ENCODE data around the gene CNKSR3.

- TF ChIP-seq POLR2AphosphoS5 (IDR thresholded peaks at IDR 0.05; ENCODE audit: low read depth, low read length) (no peak), CTCF (IDR thresholded peaks at IDR 0.05; ENCODE audit: control extremely low read depth in 1 of 3, insufficient read depth in 1 of 3, low read depth in 1 of 3, low read length in 3 of 3) (no peak), POLR2A (IDR thresholded peaks at IDR 0.05; ENCODE audit: control extremely low read depth in 1 of 2, low read depth in 2 of 2, low read length in 2 of 2) (no peak), SP1 (IDR thresholded peaks at IDR 0.05; ENCODE audit: low read depth, low read length) (no peak), TAF1 (IDR thresholded peaks at IDR 0.05; ENCODE audit: low read depth, low read length) (no peak), RBBP5 (IDR thresholded peaks at IDR 0.05; ENCODE audit: borderline replicate concordance, low read depth, low read length) (no peak), YY1 (IDR thresholded peaks at IDR 0.05; ENCODE audit: low read depth, low read length) (no peak)
Observed at GRCh38 chr6:154386848-154387717, 123.4 kb downstream of the CNKSR3 start.
